Effector CD4-positive, alpha-beta T cell (primary cell): ENCODE data around the gene TMEM14A.
A peak's percentile ranks its signal among the peaks of the same experiment; 100 is the strongest.
"Not testable (repeated sequence)": the region's sequence is repeated elsewhere in the genome, so short reads cannot be mapped to it uniquely, and the experiment has no call there.

Experiments
- DNase-seq: peaks from one replicate; pipeline ENCODE4 v3.0.0-alpha.2; 2020

Gene TMEM14A

DNA sequence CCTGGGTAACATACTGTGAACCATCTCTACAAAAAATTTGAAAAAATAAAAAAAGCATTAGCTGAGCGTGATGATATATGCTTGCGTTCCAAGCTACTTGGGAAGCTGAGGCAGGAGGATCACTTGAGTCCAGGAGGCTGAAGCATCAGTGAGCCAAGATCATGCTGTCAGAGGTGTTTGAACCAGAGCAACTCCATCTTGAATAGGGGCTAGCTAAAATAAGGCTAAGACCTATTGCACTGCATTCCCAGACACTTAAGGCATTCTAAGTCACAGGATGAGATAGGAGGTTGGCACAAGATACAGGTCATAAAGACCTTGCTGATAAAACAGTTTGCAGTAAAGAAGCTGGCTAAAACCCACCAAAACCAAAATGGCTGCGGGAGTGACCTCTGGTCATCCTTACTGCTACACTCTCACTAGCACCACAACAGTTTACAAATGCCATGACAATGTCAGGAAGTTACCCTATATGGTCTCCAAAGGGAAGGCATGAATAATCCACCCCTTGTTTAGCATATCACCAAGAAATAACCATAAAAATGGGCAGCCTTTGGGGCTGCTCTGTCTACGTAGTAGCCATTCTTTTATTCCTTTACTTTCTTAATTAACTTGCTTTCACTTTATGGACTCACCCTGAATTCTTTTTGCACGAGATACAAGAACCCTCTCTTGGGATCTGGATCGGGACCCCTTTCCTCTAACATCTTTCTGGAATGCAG is 34.0 kb downstream of the TMEM14A start:
- DNase-seq = not testable (repeated sequence)

DNA sequence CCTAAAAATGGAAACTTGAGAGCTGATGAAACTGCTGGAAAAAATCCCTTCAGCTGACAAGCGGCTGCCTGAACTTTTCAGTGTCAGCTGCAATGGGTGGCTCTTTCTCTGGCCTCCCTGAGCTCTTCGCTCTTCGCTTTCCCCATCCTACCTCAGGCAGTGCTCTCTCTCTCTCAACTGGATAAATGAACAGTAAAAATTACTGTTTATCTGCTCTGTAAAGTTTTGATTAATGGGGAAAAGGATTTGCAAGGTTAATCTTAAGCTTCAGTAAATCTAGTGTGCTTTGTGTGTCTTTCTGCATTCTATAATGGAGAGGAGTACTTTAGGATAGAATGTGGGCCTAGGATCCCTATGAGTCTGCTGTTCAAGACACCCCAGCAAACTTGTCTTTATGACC is 35.1 kb downstream of the TMEM14A start:
- no peak for DNase-seq

DNA sequence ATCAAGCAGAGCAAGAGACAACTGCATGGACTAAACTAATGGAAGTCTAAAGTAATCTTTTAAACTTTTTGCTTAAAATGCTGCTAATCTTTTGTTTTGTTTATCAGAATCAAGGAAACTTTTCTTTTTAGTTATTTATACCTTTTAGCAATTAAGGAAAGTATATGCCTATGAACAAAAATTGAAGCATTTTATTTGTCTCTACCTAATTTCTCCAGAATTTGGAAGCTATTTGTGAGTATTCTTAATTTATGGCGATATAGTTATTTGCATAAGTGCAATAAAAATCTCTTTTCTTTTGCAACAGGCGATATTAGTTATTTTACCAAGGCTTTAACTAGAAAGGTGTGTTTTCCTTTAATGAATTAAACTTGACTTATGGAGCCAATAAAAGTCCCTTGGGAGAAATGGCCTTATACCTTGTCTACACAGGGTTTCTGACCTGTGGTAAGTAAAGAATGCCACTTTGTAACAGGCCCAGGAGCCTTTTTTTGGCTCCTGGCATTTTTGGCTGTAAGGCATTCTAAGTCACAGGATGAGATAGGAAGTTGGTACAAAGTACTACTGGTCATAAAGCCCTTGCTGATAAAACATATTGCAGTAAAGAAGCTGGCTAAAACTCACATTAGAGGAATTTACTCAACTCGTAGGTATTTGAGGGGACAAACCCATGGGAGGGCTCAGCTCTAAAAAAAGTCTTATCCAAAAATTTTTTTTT is 37.2 kb downstream of the TMEM14A start:
- DNase-seq = no peak

DNA sequence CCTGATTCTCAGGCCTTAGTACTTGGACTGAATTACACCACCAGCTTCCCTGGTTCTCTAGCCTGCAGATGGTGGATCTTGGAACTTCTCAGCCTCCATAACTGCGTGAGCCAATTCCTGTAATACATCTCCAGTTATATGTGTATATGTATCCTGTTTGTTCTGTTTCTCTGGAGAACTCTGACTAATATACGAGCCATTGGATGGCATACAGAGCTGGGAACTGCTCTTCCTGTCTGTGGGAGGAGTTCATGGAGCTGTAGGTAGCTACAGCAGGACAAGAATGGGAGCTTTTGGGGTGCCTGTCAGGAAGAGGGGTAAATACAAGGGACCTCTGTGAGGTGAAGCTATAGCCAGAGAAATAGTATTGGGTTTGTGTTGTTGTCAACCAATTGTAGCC is 41.2 kb downstream of the TMEM14A start:
- DNase-seq = no peak

DNA sequence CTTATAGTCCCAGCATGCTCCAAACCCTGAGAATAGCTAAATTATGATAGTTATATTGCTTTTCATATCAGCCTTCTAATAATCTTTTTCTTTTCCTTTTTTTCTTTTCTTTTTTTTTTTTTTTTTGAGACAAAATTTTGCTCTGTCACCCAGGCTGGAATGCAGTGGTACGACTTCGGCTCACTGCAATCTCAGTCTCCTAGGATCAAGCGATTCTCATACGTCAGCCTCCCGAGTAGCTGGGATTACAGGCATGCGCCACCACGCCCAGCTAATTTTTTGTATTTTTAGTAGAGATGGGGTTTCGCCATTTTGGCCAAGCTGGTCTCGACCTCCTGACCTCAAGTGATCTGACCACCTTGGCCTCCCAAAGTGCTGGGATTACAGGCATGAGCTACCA is 43.8 kb downstream of the TMEM14A start:
- not testable (repeated sequence) for DNase-seq

DNA sequence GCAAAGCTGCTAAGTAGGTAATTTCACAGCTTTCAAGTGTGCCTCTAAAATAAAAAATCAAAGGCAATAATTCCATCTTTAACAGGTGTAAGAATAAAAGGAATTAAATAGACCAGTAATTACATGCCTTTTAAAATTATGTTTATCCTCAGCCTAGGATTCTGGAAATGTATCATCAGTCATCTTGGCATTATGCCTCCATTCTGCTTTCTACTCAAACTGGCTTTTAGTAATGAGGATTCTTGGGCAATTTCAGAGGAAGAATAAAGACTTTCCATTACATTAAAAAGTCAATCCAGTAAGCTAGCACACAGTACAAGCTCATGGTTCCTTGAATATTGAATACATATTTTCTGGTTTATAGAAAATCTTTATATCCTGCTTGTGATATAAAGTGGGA is 47.6 kb downstream of the TMEM14A start:
- DNase-seq = no peak

DNA sequence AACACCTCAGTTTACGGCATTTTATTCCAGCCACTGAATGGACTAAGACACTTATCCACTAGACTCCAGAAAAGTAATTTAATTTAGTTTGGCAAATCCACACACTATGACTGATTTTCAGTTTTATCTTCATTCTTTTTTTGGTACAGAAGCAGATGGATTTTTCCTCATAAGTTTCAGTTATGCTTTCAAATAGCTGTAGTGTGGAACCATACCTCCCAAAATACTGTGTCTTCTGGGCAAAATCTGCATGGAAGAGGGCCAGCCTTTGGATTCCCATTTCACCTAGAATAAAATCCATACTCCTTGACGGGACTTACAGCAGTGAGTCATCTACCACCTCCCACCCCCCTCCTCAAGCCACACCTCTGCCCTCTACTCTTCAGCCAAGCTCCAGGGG is 49.4 kb downstream of the TMEM14A start:
- DNase-seq = no peak

DNA sequence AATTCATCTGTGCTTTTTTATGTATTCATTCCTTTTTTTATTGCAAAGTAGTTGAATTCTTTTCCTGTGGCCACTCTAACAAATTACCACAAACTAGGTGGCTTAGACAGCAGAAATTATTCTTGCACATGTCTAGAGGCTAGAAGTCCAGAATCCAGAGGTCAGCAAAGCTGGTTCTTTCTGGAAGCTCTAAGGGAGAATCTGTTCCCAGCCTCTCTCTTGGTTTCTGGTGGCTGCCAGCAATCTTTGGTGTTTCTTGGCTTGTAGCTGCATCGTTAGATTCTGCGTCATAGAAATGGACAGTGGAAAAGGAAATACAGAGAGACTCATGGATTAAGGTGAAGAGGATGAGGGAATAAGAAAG is 53.1 kb downstream of the TMEM14A start:
- DNase-seq = no peak

DNA sequence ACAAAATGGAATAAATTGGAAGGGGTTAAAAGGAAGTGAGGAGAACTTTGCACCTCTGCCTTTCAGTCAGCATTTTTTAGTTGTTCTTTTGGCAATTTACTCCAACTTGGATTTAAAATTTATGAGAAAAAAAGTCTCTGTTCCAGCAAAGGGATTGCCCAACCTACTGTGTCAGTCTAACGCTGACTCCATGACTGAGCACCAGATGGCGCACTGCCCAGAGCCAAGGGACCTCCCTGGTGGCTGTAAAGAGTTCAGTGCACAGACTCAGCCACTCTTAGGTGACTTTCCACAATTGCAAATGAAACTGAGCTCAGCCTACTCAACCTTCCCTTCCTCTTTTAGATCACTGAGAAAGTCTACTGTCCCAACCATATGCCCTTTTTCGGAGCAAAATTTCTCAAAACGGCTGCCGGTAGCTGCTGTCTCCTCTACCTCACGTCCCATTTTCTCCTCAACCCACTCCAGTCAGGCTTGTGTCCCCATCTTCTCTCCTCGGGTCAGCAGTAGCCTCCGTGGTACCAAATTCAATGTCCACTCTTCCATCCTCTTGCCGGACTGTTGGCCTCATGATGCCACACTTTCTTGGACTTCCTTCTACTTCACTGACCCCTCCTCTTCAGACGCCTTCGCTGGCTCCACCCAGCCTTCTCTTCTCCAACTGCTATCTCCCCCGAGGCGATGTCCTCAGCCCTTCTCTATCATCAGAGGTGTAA is 53.7 kb downstream of the TMEM14A start:
- peak; percentile 29 for DNase-seq

DNA sequence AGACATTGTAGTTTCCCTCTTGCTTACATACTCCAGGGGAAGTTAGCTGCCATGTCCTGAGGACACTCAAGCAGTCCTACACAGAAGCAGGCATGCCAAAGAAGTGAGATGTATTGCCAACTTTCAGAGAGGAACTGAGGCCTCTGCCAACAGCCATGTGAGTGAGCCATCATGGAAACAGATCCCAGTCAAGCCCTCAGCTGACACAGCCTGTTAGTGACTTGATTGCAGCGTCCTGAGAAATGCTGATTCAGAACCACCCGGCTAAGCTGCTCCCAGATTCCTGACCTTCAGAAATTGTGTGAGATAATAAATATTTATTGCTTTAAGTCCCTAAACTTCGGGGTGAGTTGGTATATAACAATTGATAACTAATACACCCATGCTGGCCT is 54.2 kb downstream of the TMEM14A start:
- no peak for DNase-seq

DNA sequence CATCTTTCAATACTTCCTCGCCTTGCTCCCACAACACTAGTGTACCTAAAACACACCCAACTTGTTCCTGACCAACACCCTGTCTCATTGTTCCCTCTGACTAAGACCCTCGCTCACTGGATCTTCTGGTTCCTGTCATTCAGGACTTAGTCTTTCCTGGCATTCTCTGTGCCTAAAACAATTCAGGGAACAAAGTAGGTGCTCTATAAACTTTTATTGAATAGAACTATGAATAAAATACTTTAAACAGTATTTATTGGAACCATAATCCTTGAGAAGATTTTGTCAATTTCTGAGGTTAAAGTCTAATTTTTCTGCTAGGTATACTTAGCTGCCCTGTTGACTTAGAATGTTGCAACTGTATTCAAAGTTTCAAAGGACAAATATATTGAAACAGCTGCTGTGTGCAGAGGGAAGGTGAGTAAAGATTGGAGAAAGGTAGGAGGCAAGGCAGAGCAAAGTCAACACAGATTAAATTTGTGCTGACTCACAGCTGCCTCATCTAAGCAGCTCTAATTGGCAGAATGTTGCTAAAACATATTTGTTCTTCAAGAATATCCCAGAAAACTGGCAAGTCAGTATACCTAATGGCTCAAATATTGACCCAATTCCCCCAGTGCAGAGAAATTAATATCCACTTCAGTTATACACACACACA is 54.8 kb downstream of the TMEM14A start:
- DNase-seq = no peak

DNA sequence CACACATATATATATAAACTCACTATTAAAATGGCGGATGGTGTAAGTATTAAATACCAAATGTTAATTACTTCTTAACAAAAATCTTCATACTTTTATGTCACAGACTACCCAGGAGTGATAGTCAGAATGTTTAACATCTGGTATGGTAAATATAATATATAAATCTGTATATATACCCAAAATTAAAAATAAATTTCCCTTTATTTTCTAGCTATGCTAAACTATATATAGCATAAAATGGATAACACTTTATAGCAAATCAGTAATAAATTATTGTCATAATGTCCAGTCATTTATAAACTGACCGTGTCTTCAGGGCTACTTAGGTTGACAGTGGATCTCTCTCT is 55.3 kb downstream of the TMEM14A start:
- no peak for DNase-seq

DNA sequence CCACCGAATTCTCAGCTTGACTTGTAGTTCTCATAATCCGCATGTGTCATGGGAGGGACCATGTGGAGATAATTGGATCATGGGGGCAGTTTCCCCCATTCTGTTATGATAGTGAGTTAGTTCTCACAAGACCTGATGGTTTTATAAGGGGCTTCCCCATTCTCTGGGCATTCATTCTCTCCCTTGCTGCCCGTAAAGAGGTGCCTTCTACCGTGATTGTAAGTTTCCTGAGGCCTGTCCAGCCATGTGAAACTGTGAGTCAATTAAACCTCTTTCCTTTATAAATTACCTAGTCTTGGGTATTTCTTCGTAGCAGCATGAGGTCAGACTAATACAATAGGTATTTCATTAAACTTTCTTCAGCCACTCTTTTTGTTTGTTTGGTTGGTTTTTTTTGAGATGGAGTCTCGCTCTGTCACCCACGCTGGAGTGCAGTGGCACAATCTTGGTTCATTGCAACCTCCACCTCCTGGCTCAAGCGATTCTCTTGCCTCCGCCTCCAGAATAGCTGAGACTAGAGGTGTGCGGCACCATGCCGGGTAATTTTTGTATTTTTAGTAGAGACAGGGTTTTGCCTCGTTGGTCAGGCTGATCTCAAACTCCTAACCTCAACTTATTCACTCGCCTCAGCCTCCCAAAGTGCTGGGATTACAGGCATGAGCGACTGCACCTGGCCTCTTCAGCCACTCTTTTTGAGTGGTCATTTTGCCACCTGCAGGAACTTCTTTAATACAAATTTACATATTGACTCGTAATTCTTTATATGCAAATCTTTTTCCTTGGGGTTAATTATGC is 56.0 kb downstream of the TMEM14A start:
- DNase-seq = no peak

DNA sequence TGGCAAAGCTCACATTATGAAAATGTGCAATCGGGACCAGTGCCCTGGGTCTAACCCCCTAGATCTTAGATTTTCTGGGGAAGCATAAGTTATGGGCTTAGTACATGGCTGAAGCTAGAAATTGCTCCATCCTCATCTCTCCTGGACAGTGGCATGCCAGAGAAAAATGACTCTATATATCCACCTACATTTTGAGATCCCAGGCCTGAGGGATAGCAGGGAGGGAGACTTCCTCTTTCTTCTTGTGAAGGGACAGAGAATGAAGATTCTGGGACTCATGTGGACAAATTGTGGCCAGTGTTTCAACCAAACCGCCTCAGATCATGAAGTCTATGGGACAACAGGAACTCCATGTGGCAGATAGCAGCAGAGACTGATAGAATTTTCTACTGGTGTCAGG is 57.0 kb downstream of the TMEM14A start:
- no peak for DNase-seq

DNA sequence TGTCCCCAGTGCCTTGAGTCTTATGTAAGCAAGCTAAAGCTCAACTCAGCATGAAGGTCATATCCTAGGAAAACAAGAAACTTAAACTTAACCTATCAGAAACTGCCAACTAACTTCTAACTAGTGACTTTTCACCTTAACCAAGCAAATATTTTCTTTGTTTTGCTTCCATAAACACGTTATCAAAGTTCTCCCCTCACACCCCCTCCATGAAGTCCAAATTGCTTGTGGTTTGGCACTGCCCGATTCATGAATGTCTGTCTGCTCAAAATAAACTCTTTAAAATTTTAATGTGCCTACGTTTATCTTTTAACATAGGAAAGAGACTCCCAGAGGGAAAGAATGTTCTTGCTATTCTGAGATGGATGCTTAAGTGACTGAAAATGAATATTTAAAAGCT is 57.5 kb downstream of the TMEM14A start:
- DNase-seq = no peak

DNA sequence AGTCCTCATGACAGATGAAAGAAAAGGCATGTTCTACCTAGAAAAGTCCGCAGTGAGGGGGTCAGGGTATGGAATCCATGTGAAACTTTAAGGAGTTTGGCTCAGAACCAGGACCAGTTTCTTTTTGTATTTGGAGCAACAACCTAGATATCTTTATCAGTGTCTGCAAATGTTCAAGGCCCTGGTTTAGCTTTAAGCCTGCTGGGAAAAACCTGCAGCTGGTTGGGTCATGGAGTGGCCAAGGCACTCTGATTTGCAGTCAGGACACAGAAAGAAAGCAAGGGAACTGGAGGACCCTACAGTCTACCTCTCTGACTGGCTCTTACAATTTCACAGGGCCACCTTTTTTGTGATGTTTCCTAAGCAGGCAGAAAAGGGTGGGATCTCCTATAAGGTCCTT is 58.7 kb downstream of the TMEM14A start:
- DNase-seq = no peak

DNA sequence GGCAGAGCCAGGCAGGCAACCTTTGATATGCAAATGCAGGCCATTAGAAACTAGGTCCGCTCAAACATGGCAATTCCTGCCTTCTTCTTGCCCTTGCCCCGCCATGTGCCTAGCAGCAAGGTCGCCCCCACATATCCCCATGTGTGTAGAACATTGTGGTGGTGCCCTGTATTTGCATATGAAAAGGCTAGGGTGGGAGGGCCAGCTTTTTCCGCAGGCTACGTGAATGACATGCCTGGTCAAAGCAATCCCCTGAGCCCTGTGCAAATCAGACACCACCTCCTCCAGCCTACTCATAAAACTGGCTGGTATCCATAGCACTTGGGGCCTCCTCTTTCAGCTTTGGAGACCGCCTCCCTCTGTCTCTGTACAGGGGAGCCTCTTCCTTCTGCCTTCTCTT is 60.8 kb downstream of the TMEM14A start:
- DNase-seq = no peak

DNA sequence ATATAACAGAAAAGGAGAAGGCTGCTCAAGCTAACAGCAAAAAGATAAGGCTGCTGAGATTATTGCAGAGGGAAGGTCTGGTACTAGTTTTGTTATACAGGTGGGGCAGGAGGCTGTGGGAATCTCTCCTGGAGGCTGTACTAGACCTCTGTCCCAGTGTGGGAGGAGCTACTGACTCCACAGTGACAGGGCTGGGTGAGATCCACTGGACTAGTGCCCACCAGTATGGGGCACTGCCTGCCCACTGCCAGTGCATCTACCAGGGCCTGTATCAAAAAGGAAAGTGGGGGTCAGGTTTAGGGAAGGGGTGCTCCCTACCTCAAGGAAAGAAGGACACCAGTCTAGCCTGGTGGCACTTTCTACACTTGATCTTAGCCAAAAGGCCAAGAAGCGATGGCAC is 62.3 kb downstream of the TMEM14A start:
- DNase-seq = no peak

DNA sequence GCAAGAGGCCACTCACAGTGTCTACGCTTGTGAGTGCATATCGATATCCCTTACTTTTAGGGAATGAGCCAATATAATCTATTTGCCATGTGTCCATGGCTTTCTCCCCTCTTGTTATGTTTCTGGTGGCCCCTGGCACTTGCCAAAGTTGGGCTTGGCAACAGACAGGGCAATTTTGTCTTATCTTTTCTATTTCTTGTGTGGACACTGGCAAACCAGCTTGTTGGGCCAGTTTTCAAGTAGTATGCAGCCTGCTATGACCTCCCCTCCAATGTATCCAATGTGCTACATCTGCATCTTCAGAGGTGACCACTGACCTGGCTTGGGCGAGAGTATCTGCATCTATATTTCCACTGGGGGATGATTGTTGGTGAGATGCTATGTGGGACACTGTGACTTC is 63.2 kb downstream of the TMEM14A start:
- no peak for DNase-seq

DNA sequence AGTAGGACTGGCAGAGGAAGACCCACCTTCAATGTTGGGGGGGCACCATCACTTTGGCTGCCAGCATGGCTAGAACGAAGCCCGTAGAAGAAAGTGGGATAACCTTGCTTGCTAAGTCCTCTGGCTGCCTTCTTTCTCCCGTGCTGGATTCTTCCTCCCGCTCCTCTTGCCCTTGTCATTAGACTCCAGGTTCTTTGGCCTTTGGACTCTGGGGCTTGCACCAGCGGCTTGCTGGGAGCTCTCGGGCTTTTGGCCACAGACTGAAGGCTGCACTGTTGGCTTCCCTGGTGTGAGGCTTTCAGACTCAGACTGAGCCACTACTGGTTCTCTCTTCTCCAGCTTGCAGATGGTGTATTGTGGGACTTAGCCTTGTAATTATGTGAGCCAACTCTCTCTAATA is 64.2 kb downstream of the TMEM14A start:
- DNase-seq = no peak

DNA sequence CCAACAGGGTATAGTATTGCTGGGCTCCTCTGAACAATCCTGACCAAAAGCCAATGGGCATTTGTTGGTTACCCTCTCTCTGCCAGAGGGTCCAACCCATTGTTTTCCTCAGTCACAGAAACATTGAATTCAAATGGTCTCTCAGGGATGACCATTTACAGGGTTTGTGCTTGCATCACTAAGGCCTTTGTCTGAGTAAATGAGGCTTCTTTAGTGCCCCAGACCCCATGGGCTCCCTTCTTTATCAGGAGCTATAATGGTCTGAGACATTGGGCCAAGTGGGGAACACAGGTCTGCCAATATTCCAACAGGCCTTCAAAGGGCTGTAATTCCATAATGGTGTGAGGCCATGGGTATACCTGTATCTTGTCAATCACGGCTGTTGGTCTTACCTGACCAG is 65.2 kb downstream of the TMEM14A start:
- DNase-seq = no peak
